ENCODE results near the gene WDFY1.

- TF ChIP-seq EZH2phosphoT487 (IDR thresholded peaks at IDR 0.05; ENCODE audit: unreplicated experiment) (no peak), CTCF (conservative IDR thresholded peaks at IDR 0.05; ENCODE audit: low read depth in 2 of 2) (no peak), ETS1 (IDR thresholded peaks at IDR 0.05) (no peak)
Observed at GRCh38 chr2:223954401-223954800, 9.3 kb upstream of the WDFY1 start.

Measured in GM23338 (cell line).